Measurements from ENCODE around the gene DENND10.
"Not testable (repeated sequence)": the region's sequence is repeated elsewhere in the genome, so short reads cannot be mapped to it uniquely, and the experiment has no call there.

DENND10 gene

GRCh38 chr10:119165171-119166117, 61.5 kb downstream of the DENND10 start, which contains the start of gene SFXN4:
SFXN4 (minus strand) TSS chr10:119165714; CDS start chr10:119165647, 67 bp downstream.
- Mint-ChIP-seq H3K36me3 (ENCODE audit: low read depth) (peaks cover 66% of the 10 kb centered on the region), H3K4me3 (peak within 1 kb of the TSS; percentile 87), H3K27ac (peak within 1 kb of the TSS; percentile 94), H3K27me3 (no peaks in the 10 kb centered on the region), H3K4me1 (ENCODE audit: low read depth) (peaks cover 48% of the 10 kb centered on the region), H3K9me3 (no peaks in the 10 kb centered on the region)

GRCh38 chr10:119166118-119166500, 62.2 kb downstream of the DENND10 start:
- H3K4me3 Mint-ChIP-seq = peak overlapping the region; percentile 87
- peaks cover 62% of the 10 kb centered on the region for H3K36me3 Mint-ChIP-seq (ENCODE audit: low read depth)
- no peaks in the 10 kb centered on the region for H3K27me3 Mint-ChIP-seq
- H3K27ac Mint-ChIP-seq = peak overlapping the region; percentile 94
- H3K9me3 Mint-ChIP-seq = no peaks in the 10 kb centered on the region
- peaks cover 48% of the 10 kb centered on the region for H3K4me1 Mint-ChIP-seq (ENCODE audit: low read depth)

- Mint-ChIP-seq H3K27ac (peak overlapping the region; percentile 94), H3K4me3 (peak overlapping the region; percentile 87), H3K9me3 (no peaks in the 10 kb centered on the region), H3K27me3 (no peaks in the 10 kb centered on the region), H3K4me1 (ENCODE audit: low read depth) (peaks cover 46% of the 10 kb centered on the region), H3K36me3 (ENCODE audit: low read depth) (peaks cover 62% of the 10 kb centered on the region)
Observed at GRCh38 chr10:119166564-119166963, 62.7 kb downstream of the DENND10 start.

GRCh38 chr10:119167041-119167440, 63.1 kb downstream of the DENND10 start:
- Mint-ChIP-seq H3K27me3 (no peaks in the 10 kb centered on the region), H3K4me3 (peak overlapping the region; percentile 87), H3K27ac (peak overlapping the region; percentile 94), H3K36me3 (ENCODE audit: low read depth) (peaks cover 62% of the 10 kb centered on the region), H3K4me1 (ENCODE audit: low read depth) (peaks cover 41% of the 10 kb centered on the region), H3K9me3 (no peaks in the 10 kb centered on the region)

- peaks cover 40% of the 10 kb centered on the region for H3K4me1 Mint-ChIP-seq (ENCODE audit: low read depth)
- peaks cover 65% of the 10 kb centered on the region for H3K36me3 Mint-ChIP-seq (ENCODE audit: low read depth)
- H3K4me3 Mint-ChIP-seq = no peak overlapping the region
- no peak overlapping the region for H3K27ac Mint-ChIP-seq
- no peaks in the 10 kb centered on the region for H3K9me3 Mint-ChIP-seq
- H3K27me3 Mint-ChIP-seq = no peaks in the 10 kb centered on the region
Observed at GRCh38 chr10:119174109-119174508, 70.2 kb downstream of the DENND10 start.

GRCh38 chr10:119176166-119176565, 72.3 kb downstream of the DENND10 start:
- Mint-ChIP-seq H3K9me3 (no peaks in the 10 kb centered on the region), H3K27ac (peak overlapping the region; percentile 78), H3K4me3 (peak overlapping the region; percentile 100), H3K27me3 (no peaks in the 10 kb centered on the region), H3K36me3 (ENCODE audit: low read depth) (peaks cover 51% of the 10 kb centered on the region), H3K4me1 (ENCODE audit: low read depth) (peaks cover 48% of the 10 kb centered on the region)

- Mint-ChIP-seq H3K36me3 (ENCODE audit: low read depth) (peaks cover 36% of the 10 kb centered on the region), H3K4me3 (peak overlapping the region; percentile 100), H3K27ac (peak overlapping the region; percentile 99), H3K9me3 (no peaks in the 10 kb centered on the region), H3K4me1 (ENCODE audit: low read depth) (peaks cover 48% of the 10 kb centered on the region), H3K27me3 (no peaks in the 10 kb centered on the region)
Observed at GRCh38 chr10:119177708-119178371, 73.9 kb downstream of the DENND10 start.

GRCh38 chr10:119178372-119179119, 74.6 kb downstream of the DENND10 start, which contains the start of gene PRDX3:
PRDX3 (minus strand) TSS chr10:119178812; CDS start chr10:119178790, 22 bp downstream.
- H3K4me3 Mint-ChIP-seq = peak within 1 kb of the TSS; percentile 100
- H3K27ac Mint-ChIP-seq = peak within 1 kb of the TSS; percentile 99
- no peaks in the 10 kb centered on the region for H3K9me3 Mint-ChIP-seq
- H3K36me3 Mint-ChIP-seq (ENCODE audit: low read depth) = peaks cover 35% of the 10 kb centered on the region
- H3K4me1 Mint-ChIP-seq (ENCODE audit: low read depth) = peaks cover 48% of the 10 kb centered on the region
- H3K27me3 Mint-ChIP-seq = no peaks in the 10 kb centered on the region

- not testable (repeated sequence) for H3K4me3 Mint-ChIP-seq, H3K27me3 Mint-ChIP-seq, H3K9me3 Mint-ChIP-seq, H3K27ac Mint-ChIP-seq
- Mint-ChIP-seq H3K4me1 (ENCODE audit: low read depth) (peaks cover 40% of the 10 kb centered on the region), H3K36me3 (ENCODE audit: low read depth) (peaks cover 19% of the 10 kb centered on the region)
Observed at GRCh38 chr10:119180850-119181400, 77.0 kb downstream of the DENND10 start.

- Mint-ChIP-seq H3K27me3 (no peaks in the 10 kb centered on the region), H3K27ac (no peak overlapping the region), H3K4me3 (no peak overlapping the region), H3K36me3 (ENCODE audit: low read depth) (no peaks in the 10 kb centered on the region), H3K4me1 (ENCODE audit: low read depth) (peaks cover 16% of the 10 kb centered on the region), H3K9me3 (no peaks in the 10 kb centered on the region)
Observed at GRCh38 chr10:119183664-119184412, 79.9 kb downstream of the DENND10 start.
